OCI-LY7 (cell line): ENCODE results near the gene TBX4.

Source experiments
- EZH2phosphoT487 ChIP-seq: fragments of 200-600 bp; sonication (generic); IDR thresholded peaks from 2 replicates; pipeline ENCODE4 v1.6.1; 2018; ENCODE audit warnings: low read depth, borderline replicate concordance, mild to moderate bottlenecking, mixed run types, antibody characterized with exemption, low read length, moderate library complexity, mixed read lengths
- TF ChIP-seq, protein P1 (sequence below): fragments of 200-600 bp; sonication (generic); conservative IDR thresholded peaks from 2 replicates; pipeline ENCODE4 v1.5.1; 2014; ENCODE audit warnings: mild to moderate bottlenecking, antibody characterized with exemption, low read length, moderate library complexity, mixed read lengths

DNA sequence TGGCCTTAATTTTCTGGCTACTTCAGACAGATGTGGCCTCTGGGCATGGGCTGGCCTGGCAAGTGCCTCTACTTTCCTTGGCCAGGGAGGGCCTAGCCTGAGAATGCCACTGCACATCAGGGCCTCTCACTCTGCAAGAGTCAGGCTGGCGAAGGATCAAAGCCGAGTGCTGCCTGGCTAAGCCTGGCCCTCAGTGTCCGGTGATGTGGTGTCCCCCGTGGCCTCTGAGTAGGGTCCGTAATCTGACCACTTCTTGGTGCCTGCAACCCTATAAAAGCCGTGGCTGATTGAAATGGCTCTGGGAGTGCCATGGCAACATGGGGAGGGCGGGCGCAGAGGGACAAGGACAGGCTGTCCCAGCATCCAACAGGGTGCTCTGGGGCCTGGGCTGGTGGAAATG lies 30.2 kb downstream of the TBX4 start:
- TF ChIP-seq, protein P1, sequence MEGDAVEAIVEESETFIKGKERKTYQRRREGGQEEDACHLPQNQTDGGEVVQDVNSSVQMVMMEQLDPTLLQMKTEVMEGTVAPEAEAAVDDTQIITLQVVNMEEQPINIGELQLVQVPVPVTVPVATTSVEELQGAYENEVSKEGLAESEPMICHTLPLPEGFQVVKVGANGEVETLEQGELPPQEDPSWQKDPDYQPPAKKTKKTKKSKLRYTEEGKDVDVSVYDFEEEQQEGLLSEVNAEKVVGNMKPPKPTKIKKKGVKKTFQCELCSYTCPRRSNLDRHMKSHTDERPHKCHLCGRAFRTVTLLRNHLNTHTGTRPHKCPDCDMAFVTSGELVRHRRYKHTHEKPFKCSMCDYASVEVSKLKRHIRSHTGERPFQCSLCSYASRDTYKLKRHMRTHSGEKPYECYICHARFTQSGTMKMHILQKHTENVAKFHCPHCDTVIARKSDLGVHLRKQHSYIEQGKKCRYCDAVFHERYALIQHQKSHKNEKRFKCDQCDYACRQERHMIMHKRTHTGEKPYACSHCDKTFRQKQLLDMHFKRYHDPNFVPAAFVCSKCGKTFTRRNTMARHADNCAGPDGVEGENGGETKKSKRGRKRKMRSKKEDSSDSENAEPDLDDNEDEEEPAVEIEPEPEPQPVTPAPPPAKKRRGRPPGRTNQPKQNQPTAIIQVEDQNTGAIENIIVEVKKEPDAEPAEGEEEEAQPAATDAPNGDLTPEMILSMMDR: no peak
- TF ChIP-seq EZH2phosphoT487: no peak
